ENCODE measurements around the gene COL5A3.

The COL5A3 gene

GRCh38 chr19:10019246-10019645, 8.9 kb upstream of the COL5A3 start:
- Histone ChIP-seq H3K4me1 (ENCODE audit: low read length) (no peaks in the 10 kb centered on the region), H3K36me3 (replicated peaks; ENCODE audit: insufficient read depth, low read length) (no peaks in the 10 kb centered on the region), H3K9ac (ENCODE audit: low read length) (no peak overlapping the region), H2AFZ (ENCODE audit: low read length) (no peak overlapping the region), H3K9me2 (replicated peaks; ENCODE audit: insufficient read depth, low read length) (no peaks in the 10 kb centered on the region), H3K27me3 (replicated peaks; ENCODE audit: insufficient read depth, low read length) (peaks cover 70% of the 10 kb centered on the region), H4K20me1 (ENCODE audit: insufficient read depth, low read length) (no peaks in the 10 kb centered on the region), H3F3A (ENCODE audit: insufficient read depth, low read length) (no peaks in the 10 kb centered on the region), H3K4me3 (ENCODE audit: low read length) (no peak overlapping the region), H3K27ac (ENCODE audit: low read length) (no peak overlapping the region), H3K79me2 (ENCODE audit: low read length) (no peaks in the 10 kb centered on the region), H3K9me3 (replicated peaks; ENCODE audit: insufficient read depth, low read length) (no peaks in the 10 kb centered on the region), H3K4me2 (ENCODE audit: low read depth, low read length) (no peak overlapping the region)
- no peak for DNase-seq
- no peak for TF ChIP-seq EZH2phosphoT487 (IDR thresholded peaks at IDR 0.05; ENCODE audit: low read length)

- Histone ChIP-seq H4K20me1 (ENCODE audit: insufficient read depth, low read length) (no peaks in the 10 kb centered on the region), H3K9ac (ENCODE audit: low read length) (no peak overlapping the region), H3K9me2 (replicated peaks; ENCODE audit: insufficient read depth, low read length) (no peaks in the 10 kb centered on the region), H3K79me2 (ENCODE audit: low read length) (no peaks in the 10 kb centered on the region), H3K4me2 (ENCODE audit: low read depth, low read length) (no peak overlapping the region), H3K4me1 (ENCODE audit: low read length) (no peaks in the 10 kb centered on the region), H3K9me3 (replicated peaks; ENCODE audit: insufficient read depth, low read length) (no peaks in the 10 kb centered on the region), H3K36me3 (replicated peaks; ENCODE audit: insufficient read depth, low read length) (no peaks in the 10 kb centered on the region), H3K27me3 (replicated peaks; ENCODE audit: insufficient read depth, low read length) (peaks cover 70% of the 10 kb centered on the region), H3K27ac (ENCODE audit: low read length) (no peak overlapping the region), H3F3A (ENCODE audit: insufficient read depth, low read length) (no peaks in the 10 kb centered on the region), H2AFZ (ENCODE audit: low read length) (no peak overlapping the region), H3K4me3 (ENCODE audit: low read length) (no peak overlapping the region)
- DNase-seq: no peak
- no peak for TF ChIP-seq CTCF (IDR thresholded peaks at IDR 0.05; ENCODE audit: low read length)
- TF ChIP-seq EZH2phosphoT487 (IDR thresholded peaks at IDR 0.05; ENCODE audit: low read length): no peak
- no peak for TF ChIP-seq EZH2 (optimal IDR thresholded peaks at IDR 0.05; ENCODE audit: low read depth, low read length)
Observed at GRCh38 chr19:10018786-10019185, 8.5 kb upstream of the COL5A3 start.

GRCh38 chr19:10018263-10018662, 8.0 kb upstream of the COL5A3 start:
- Histone ChIP-seq H3K79me2 (ENCODE audit: low read length) (no peaks in the 10 kb centered on the region), H3K4me2 (ENCODE audit: low read depth, low read length) (no peak overlapping the region), H3K9me2 (replicated peaks; ENCODE audit: insufficient read depth, low read length) (no peaks in the 10 kb centered on the region), H3F3A (ENCODE audit: insufficient read depth, low read length) (no peaks in the 10 kb centered on the region), H3K36me3 (replicated peaks; ENCODE audit: insufficient read depth, low read length) (no peaks in the 10 kb centered on the region), H2AFZ (ENCODE audit: low read length) (no peak overlapping the region), H3K4me3 (ENCODE audit: low read length) (no peak overlapping the region), H4K20me1 (ENCODE audit: insufficient read depth, low read length) (no peaks in the 10 kb centered on the region), H3K27ac (ENCODE audit: low read length) (no peak overlapping the region), H3K27me3 (replicated peaks; ENCODE audit: insufficient read depth, low read length) (peaks cover 70% of the 10 kb centered on the region), H3K9me3 (replicated peaks; ENCODE audit: insufficient read depth, low read length) (no peaks in the 10 kb centered on the region), H3K9ac (ENCODE audit: low read length) (no peak overlapping the region), H3K4me1 (ENCODE audit: low read length) (no peaks in the 10 kb centered on the region)
- TF ChIP-seq EZH2 (optimal IDR thresholded peaks at IDR 0.05; ENCODE audit: low read depth, low read length) (no peak), EZH2phosphoT487 (IDR thresholded peaks at IDR 0.05; ENCODE audit: low read length) (no peak), CTCF (IDR thresholded peaks at IDR 0.05; ENCODE audit: low read length) (no peak)
- no peak for DNase-seq

- Histone ChIP-seq H3K4me2 (ENCODE audit: low read depth, low read length) (no peak overlapping the region), H3K4me3 (ENCODE audit: low read length) (no peak overlapping the region), H4K20me1 (ENCODE audit: insufficient read depth, low read length) (no peaks in the 10 kb centered on the region), H3K27ac (ENCODE audit: low read length) (no peak overlapping the region), H3K9me3 (replicated peaks; ENCODE audit: insufficient read depth, low read length) (no peaks in the 10 kb centered on the region), H3K9me2 (replicated peaks; ENCODE audit: insufficient read depth, low read length) (no peaks in the 10 kb centered on the region), H3F3A (ENCODE audit: insufficient read depth, low read length) (no peaks in the 10 kb centered on the region), H3K27me3 (replicated peaks; ENCODE audit: insufficient read depth, low read length) (peaks cover 78% of the 10 kb centered on the region), H2AFZ (ENCODE audit: low read length) (no peak overlapping the region), H3K79me2 (ENCODE audit: low read length) (no peaks in the 10 kb centered on the region), H3K36me3 (replicated peaks; ENCODE audit: insufficient read depth, low read length) (no peaks in the 10 kb centered on the region), H3K9ac (ENCODE audit: low read length) (no peak overlapping the region), H3K4me1 (ENCODE audit: low read length) (no peaks in the 10 kb centered on the region)
- no peak for TF ChIP-seq CTCF (IDR thresholded peaks at IDR 0.05; ENCODE audit: low read length)
- DNase-seq: no peak
Observed at GRCh38 chr19:10013834-10014618, 3.7 kb upstream of the COL5A3 start.
